Stimulated activated CD4-positive, alpha-beta T cell treated with anti-CD3 and anti-CD28 coated beads, Interleukin-4, amount 100 ng/mL, for 24 hours (primary cell): ENCODE results near the gene MARCHF9.
"Not testable (repeated sequence)": the region's sequence is repeated elsewhere in the genome, so short reads cannot be mapped to it uniquely, and the experiment has no call there.

Experiments used
- DNase-seq: peaks from one replicate; pipeline ENCODE4 v3.0.0-alpha.2; 2020

Gene MARCHF9, protein sequence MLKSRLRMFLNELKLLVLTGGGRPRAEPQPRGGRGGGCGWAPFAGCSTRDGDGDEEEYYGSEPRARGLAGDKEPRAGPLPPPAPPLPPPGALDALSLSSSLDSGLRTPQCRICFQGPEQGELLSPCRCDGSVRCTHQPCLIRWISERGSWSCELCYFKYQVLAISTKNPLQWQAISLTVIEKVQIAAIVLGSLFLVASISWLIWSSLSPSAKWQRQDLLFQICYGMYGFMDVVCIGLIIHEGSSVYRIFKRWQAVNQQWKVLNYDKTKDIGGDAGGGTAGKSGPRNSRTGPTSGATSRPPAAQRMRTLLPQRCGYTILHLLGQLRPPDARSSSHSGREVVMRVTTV

DNA sequence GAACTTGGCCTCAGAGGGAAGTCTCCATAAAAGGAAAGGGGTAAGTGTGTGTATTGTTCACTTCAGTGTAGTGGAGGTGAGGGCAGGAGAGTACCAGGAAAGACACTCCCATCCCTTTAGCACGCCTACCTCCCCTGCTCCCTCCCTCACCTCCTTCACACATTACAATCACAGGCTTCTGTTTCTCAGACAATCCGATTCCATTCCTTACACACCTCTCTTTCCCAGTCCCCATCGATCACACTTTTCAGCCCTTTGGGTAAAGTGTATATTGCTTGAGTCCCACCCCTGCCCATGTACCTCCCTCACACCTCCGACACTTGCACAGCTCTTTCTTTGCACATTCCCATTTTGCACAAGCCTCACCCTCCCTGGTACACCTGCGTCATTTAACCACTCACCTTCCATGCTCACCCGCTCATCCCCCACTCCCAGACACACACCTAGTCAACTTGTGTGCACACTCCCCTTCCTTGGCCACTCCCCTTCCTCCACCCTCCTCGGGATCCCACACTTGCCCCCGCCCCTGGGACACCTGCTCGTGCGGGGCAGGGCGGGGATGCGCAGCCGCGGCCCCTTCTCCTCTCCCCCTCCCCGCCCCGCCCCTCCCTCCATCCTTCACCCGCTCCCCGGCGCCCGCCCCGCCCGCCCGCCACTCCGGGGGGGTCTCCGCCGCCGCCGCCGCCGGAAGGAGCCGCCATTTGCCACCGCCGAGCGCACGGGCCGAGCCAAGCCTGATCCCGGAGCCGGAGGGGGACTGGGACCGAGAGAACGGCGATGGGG, at the start of gene MARCHF9:
MARCHF9 (plus strand) TSS at position 693 of the 783 bp plus-strand sequence. CDS start 426 bp downstream, outside the sequence.
- peak; percentile 85 for DNase-seq

DNA sequence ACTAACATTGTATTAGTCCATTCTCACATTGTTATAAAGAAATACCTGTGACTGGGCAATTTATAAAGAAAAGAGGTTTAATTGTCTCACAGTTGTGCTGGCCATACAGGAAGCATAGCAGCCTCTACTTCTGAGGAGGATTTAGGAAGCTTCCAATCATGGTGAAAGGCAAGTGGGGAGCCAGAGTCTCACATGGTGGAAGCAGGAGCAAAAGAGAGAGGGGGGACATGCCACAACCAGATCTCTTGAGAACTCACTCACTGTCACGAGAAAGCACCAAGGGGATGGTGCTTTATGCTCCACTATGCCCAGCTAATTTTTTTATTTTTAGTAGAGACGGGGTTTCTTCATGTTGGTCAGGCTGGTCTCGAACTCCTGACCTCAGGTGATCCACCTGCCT, 47.7 kb upstream of the MARCHF9 start:
- no peak for DNase-seq

DNA sequence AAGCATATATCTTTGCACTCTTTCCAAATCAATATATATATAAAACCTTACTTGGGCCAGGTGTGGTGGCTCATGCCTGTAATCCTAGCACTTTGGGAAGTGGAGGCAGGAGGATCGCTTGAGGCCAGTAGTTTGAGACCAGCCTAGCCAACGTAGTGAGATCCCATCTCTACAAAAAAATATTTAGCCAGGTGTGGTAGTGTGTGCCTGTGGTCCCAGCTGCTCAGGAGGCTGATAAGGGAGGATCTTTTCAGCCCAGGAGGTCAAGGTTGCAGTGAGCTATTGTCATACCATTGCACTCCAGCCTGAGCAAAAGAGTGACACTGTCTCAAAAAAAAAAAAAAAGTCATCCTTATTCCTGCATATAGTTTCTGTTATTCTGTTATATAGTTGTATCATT, 46.6 kb upstream of the MARCHF9 start:
- no peak for DNase-seq

DNA sequence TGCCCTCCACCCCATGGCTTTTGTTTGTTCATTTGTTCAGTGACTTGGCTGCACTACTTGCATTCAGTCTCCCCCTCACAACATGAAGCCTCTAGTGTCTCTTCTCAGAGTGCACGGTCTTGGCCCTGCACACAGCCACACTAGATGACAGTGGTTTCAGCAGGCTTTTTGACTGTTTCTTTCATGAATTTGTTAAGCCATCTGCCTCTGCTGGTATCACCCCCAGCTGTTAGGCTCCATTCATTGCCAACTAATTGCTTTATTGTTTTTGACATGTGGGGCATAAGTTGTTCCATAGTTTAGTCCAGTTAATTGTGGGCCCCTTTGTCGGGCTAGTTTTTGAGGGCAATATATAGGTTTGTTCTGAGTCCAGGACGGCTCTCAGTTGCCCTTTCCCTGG, 42.2 kb upstream of the MARCHF9 start:
- DNase-seq, result no peak

DNA sequence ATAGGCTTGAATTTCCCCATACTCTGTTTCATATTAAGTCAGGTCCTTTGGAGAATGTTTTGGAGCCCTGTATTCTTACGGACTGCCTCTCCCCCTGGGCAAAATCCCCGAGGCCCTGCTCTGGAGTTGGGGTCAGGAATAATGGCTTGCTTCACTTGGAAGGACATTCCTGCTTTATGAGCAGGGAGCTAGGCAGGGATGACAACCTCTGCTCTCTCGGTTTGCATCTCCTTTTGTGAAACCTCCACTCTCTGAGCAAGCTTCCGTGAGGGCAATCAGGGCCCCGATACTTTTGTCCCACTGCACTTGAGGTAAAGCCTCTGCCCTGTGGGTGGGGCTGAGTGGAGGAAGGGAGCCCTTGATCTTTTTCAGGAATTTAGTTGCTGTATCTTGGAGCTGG, 41.7 kb upstream of the MARCHF9 start:
- DNase-seq, result no peak

DNA sequence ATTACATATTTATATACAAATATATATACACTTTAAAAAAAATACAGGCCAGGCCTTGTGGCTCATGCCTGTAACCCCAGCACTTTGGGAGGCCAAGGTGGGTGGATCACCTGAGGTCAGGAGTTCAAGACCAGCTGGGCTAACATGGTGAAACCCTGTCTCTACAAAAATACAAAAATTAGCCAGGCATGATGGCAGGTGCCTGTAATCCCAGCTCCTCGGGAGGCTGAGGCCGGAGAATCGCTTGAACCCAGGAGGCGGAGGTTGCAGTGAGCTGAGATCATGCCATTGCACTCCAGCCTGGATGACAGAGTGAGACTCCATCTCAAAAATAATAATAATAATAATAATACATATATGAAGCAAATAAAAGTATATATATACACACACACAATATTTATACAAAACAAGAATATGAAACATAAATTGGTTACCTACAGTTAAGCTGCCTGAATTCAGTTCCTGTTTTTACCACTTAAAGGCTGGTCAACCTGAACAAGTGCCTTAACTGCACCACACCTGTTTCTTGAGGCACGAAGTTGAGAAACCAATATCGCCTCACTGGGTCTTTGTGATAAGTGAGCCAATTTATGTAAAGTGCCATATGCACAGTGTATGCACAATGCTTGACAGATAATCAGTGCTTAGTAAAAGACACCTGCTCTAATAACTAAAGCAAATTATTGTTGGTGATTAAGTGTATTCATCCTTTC, 39.7 kb upstream of the MARCHF9 start:
- DNase-seq, result not testable (repeated sequence)

DNA sequence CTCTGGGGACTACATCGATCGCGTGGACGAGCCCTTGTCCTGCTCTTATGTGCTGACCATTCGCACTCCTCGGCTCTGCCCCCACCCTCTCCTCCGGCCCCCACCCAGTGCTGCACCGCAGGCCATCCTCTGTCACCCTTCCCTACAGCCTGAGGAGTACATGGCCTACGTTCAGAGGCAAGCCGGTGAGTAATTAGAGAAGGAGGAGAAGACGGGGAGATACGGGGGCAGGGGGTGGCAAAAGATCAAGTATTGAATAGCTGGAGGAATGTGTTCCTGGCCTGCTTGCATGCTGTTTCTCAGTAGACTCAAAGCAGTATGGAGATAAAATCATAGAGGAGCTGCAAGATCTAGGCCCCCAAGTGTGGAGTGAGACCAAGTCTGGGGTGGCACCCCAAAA, 39.1 kb upstream of the MARCHF9 start:
- DNase-seq, result no peak

DNA sequence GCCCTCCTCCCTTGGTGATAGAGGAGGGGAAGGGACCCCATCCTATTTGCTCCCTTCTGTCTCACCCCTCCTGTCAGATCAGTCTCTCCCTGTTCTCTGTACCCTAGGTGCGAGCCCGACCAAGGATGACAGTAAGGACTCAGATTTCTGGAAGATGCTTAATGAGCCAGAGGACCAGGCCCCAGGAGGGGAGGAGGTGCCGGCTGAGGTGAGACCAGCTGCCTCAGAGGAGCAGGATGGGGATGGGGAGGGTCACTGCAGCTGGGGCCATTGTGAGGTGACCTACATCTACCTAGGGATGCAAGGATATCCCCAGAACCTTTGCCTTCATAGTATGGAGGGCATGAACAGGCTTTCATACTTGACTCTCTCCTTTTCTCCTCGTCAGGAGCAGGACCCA, 38.6 kb upstream of the MARCHF9 start:
- DNase-seq, result no peak

DNA sequence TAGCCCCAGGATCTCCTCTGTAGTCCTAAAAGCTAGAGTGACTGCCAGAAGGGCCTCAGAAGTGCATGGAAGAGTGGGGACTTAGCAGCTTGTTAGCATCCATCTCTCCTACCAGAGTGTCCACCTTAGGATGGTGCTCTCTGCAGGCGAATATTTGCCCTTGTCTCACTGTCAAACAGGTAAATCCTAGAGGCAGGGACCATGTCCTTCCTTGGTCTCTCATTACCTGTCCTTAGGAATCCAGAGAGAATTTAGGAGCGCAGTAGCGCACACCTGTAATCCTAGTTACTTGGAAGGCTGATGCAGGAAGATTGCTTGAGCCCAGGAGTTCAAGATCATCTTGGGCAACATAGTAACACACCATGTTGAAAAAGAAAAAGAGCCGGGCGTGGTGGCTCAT, 37.8 kb upstream of the MARCHF9 start:
- DNase-seq, result no peak

DNA sequence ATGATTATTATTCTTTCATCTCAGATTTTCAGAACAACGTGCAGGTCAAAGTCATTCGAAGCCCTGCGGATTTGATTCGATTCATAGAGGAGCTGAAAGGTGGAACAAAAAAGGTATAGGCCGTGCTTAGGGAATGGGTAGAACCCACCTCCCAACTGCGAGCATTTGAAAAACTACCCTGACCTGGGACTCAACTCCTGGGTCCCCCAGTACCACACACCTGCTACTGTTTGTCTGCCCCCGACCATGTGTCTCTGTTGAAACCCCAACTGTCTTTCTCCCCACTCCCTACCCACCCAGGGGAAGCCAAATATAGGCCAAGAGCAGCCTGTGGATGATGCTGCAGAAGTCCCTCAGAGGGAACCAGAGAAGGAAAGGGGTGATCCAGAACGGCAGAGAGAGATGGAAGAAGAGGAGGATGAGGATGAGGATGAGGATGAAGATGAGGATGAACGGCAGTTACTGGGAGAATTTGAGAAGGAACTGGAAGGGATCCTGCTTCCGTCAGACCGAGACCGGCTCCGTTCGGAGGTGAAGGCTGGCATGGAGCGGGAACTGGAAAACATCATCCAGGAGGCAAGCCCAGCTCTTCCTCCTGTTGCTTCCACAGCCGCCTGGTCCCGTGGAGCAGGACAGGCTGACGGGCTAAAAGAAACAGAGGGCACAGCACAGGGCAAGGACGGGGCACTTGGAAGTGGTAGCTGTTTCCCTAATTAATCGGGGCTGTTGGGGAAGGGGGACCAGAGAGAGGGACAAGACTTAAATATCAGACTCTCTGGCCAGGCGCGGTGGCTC, 36.9 kb upstream of the MARCHF9 start:
- no peak for DNase-seq

DNA sequence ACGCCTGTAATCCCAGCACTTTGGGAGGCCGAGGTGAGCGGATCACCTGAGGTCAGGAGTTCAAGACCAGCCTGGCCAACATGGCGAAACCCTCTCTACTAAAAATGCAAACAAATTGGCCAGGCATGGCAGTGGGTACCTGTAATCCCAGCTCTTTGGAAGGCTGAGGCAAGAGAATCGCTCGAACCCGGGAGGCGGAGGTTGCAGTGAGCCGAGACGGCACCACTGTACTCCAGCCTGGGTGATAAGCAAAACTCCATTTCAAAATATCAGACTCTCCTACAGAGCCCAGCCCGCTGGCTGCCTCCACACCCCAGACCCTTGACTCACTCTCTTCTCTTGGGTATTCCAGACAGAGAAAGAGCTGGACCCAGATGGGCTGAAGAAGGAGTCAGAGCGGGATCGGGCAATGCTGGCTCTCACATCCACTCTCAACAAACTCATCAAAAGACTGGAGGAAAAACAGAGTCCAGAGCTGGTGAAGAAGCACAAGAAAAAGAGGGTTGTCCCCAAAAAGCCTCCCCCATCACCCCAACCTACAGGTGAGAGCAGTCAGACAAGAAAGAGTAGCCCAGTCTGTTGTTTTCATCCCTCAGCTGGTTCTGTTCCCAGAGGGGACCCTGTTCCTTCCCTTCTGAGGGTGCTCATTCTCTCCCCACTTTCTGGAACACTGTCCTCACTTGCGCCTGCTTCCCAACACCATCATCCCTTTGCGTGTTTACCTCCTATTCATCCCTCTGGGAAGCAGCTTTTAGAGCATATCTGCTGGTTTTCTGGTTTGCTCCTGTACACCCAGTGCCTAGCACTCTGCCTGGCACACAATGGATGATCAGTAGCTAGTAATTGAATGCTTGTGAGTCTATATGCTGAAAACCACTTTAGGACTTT, 36.0 kb upstream of the MARCHF9 start:
- DNase-seq, result no peak

DNA sequence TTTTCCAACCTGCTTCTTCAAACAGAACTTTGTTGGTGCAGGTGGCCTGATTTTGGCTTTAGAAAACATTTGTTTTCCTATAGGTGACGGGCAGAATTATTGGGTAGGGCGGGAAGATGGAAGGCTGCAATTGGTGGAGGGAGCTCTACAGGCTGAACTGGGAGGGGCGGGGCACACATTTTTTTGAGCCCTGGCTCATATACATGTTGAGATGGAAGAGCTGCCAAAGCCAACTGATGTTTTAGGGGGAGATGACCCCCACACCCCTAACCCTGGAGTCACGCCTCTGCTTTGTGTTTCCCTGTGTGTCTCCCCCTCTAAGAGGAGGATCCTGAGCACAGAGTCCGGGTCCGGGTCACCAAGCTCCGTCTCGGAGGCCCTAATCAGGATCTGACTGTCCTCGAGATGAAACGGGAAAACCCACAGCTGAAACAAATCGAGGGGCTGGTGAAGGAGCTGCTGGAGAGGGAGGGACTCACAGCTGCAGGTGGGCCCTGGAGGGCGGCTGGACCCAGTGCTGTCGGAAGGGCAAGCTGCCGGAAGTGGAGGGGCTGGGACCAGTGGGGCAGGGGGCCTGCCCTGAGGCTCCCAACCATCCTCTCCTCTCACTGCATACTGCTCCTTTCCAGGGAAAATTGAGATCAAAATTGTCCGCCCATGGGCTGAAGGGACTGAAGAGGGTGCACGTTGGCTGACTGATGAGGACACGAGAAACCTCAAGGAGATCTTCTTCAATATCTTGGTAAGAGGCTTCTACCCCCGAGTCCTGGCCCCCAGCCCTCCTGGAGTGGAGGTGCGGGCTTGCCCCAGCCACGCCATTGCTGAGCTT, 34.9 kb upstream of the MARCHF9 start:
- no peak for DNase-seq

DNA sequence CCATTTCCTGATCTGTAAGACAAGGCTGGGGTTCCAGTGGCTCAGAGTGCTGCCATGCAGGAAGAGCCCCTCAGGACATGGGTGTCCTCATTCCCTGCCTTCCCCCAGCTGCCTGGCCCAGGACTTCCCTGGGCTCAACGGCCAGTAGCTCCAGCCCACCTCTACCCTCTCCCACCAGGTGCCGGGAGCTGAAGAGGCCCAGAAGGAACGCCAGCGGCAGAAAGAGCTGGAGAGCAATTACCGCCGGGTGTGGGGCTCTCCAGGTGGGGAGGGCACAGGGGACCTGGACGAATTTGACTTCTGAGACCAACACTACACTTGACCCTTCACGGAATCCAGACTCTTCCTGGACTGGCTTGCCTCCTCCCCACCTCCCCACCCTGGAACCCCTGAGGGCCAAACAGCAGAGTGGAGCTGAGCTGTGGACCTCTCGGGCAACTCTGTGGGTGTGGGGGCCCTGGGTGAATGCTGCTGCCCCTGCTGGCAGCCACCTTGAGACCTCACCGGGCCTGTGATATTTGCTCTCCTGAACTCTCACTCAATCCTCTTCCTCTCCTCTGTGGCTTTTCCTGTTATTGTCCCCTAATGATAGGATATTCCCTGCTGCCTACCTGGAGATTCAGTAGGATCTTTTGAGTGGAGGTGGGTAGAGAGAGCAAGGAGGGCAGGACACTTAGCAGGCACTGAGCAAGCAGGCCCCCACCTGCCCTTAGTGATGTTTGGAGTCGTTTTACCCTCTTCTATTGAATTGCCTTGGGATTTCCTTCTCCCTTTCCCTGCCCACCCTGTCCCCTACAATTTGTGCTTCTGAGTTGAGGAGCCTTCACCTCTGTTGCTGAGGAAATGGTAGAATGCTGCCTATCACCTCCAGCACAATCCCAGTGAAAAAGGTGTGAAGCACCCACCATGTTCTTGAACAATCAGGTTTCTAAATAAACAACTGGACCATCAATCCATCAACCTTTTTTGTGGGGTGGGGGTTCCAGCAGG, 34.0 kb upstream of the MARCHF9 start:
- DNase-seq, result no peak

DNA sequence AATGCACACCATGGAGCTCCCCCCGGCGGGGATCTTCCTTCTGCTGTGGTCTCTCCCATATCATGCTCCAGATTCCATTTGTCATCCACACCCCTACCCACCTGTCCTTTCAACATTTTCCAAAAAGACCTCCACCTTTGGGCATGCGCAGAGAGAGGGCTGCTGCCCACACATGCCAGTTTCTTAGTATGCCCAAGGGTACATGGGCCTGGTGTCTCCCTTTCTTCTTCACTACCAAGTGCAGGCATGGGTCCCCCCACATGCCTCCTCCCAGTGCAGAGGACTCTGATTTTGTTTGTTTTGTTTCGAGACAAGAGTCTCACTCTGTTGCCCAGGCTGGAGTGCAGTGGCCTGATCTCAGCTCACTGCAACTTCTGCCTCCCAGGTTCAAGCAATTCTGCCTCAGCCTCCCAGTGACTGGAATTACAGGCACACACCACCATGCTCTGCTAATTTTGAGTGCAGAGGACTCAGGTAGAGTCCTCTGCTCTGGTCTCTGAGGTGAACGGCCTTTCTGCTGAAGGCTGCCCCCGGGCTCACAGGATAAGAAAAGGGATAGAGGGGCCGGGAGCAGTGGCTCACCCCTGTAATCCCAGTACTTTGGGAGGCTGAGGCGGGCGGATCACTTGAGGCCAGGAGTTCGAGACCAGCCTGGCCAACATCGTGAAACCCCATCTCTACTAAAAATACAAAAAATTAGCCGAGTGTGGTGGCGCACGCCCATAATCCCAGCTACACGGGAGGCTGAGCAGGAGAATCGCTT, 32.9 kb upstream of the MARCHF9 start:
- DNase-seq, result not testable (repeated sequence)

DNA sequence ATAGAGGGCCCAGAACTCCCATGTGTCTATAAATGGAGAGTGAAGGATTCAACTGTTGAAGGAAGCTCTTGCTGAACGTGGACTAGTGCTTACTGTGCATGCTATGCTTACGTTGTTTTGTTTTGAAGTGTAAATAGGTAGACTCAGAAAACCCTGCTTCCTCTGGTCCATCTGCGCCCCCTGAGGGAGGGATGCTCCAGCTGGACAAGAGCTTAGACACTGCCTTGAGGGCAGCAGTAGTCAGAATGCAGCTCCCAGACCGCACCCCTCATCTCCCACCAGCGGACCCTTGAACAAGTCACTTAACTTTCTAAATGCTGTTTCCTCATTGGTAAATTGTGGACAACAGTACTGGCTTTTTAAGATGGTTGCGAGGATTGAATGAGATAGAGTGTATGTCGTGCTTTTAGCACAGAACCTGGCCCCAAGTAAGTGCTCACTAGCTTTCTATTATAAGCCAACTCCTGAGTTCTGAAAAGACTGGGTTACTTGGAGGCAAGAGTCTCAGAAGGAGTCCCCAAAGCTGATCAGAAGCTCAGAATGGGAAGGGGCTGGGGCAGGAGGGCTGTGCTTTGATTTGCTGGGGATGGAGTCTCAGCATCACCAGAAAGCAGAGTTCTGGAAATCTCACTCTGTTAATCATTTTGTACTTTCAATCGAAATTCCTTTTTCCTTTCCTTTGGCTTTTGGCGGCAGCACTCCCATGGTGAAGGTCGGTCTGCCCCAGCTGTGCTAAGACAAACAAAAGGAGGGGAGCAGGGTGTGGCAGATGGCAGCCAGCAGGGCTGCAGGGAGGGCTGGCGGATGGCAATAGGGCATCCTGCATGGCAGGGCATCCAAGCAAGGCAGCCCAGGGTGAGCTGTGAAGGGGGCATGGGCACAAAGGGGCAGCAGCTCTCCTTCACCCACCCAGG, 31.9 kb upstream of the MARCHF9 start:
- no peak for DNase-seq

DNA sequence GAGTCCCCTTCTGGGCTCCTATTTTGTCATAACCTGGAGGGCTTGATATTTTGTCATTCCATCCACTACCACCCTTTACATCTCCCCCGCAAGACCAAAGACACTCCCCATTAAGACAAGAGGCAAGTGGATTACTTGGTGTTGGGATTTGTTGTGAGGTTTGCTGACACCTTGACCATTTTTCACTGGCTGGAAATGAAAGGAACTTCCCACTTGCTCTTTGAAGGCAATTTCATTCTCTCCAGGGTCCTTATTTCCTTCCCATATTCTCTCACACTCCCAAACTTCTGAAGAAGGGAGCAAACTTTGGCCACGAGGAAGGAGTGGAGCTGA, 31.3 kb upstream of the MARCHF9 start:
- DNase-seq, result no peak

DNA sequence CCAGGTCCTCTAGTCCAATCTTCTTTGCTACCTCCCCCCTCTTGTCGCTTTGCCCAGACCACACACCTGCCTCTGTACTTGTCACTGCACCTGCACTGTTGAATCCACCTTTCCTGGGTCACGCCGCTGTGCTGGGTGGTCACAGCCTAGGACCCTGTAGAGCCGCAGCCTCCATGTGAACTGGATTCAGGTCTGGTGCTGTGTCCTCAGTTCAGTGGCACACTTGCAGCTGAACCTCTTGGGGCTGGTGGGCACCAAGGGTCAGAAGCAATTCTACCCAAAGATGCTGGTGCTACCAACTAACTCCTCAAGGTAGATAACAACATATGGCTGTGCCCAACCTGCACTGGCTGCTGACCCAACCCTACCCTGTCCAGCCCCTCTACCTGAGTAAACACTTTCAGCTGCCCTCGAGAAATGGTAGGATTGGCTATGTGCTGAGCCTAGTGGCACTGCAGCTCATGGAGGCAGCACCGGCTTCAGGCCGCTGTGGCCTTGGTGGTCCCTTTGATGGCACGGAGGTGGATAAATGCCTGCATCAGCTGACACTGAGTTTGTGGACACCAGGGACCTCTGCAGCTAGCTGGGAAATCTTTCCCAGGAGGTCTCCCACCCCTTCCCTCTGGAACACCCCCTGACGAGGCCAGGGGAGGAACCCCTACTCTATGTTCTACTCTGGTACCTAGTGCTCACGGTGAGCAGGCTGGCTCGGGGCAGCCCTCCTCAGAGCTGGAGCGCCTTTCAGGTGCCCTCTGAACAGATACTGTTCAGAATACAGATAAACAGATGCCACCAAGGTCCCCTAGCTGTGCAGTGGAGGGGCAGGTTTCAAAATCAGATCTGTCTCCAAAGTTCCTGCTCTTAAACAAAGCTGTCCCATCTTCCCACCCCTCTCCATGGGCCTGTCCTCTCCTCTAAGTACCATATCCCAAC, 30.6 kb upstream of the MARCHF9 start:
- no peak for DNase-seq
